K562 (cell line): Measurements from ENCODE around the gene FZD1. TPM values are rescaled to one million over a fixed set of nuclear protein-coding genes. Genes with fewer than 3 reads are reported as not detected.

Experiments used
- ATAC-seq: fragments of 200-7000 bp; cut with Tn5 transposase; 3 replicates; pipeline ENCODE4 v1.9.1; 2020; ENCODE audit warnings: moderate library complexity
- BruUV-seq: library from RNA; stranded (reverse); fragments of 400-500 nt; replicated peaks from 2 replicates; lab custom pipeline; 2021; lab: Mats Ljungman, UMichigan
- CTCF ChIA-PET: fragments of 300-600 bp; formaldehyde crosslinking; extraction: SDS; loops from one replicate; lab custom pipeline; 2021; ENCODE audit warnings: low intra/inter-chr PET ratio; lab: Yijun Ruan, JAX
- POLR2A ChIA-PET: fragments of 300-600, 350-650 bp; sonication (Branson Sonifier 250); formaldehyde crosslinking; extraction: SDS; loops from one replicate; lab custom pipeline; 2021; ENCODE audit warnings: antibody characterized with exemption, inconsistent platforms; lab: Yijun Ruan, JAX
- DNase-seq, 4 experiments: peaks; one replicate each; pipeline versions ENCODE4 v3.0.0 to v3.0.0-alpha.2; 2011 to 2018; ENCODE audit warnings: low spot score in 3 of 4, mixed read lengths in 3 of 4; ENCODE audit errors: extremely low read depth in 1 of 4
- FAIRE-seq: peaks from 2 replicates; lab custom pipeline; 2011; peaks lifted over from hg19 to GRCh38; lab: Jason Lieb, UNC
- H2AFZ ChIP-seq: 2 replicates; pipeline ENCODE4 v1.6.0; 2011; ENCODE audit warnings: low read depth, low read length, control low read depth, inconsistent platforms
- H3K27ac ChIP-seq: fragments of 200-600 bp; 3 replicates; pipeline ENCODE4 v1.8.0; 2011; ENCODE audit warnings: low read depth, mild to moderate bottlenecking, control low read depth, inconsistent platforms, low read length, moderate library complexity, mixed read lengths; ENCODE audit errors: extremely low read depth
- H3K27me3 ChIP-seq, 2 experiments: fragments of 300-600 bp in 1 of 2; 2 replicates in 1 of 2; 3 replicates in 1 of 2; pipeline versions ENCODE4 v1.6.0 to v1.8.0; 2011; ENCODE audit warnings: inconsistent platforms in 2 of 2, low read length in 2 of 2, mild to moderate bottlenecking in 1 of 2, mixed read lengths in 1 of 2, moderate library complexity in 1 of 2; ENCODE audit not compliant: control insufficient read depth in 2 of 2, insufficient read depth in 2 of 2
- H3K36me3 ChIP-seq: fragments of 300-600 bp; 3 replicates; pipeline ENCODE4 v1.8.0; 2011; ENCODE audit warnings: mild to moderate bottlenecking, low read length, inconsistent platforms; ENCODE audit not compliant: control insufficient read depth, insufficient read depth
- H3K4me1 ChIP-seq, 2 experiments: fragments of 200-600 bp in 1 of 2; replicated peaks in 1 of 2; 2 replicates in 1 of 2; 3 replicates in 1 of 2; pipeline versions ENCODE4 v1.5.1 to v1.8.0; 2011; ENCODE audit warnings: inconsistent platforms in 2 of 2, low read length in 2 of 2, mild to moderate bottlenecking in 1 of 2, mixed read lengths in 1 of 2, moderate library complexity in 1 of 2; ENCODE audit not compliant: control insufficient read depth in 2 of 2, insufficient read depth in 2 of 2
- H3K4me2 ChIP-seq: 2 replicates; pipeline ENCODE4 v1.6.1; 2011; ENCODE audit warnings: low read length, control low read depth, inconsistent platforms, mixed read lengths; ENCODE audit not compliant: insufficient read depth
- H3K4me3 ChIP-seq: fragments of 200-600 bp; sonication (generic), shearing (Covaris generic); 2 replicates; pipeline ENCODE4 v1.5.1; 2016; ENCODE audit warnings: control low read depth, inconsistent platforms
- H3K79me2 ChIP-seq: fragments of 200-600 bp; 3 replicates; pipeline ENCODE4 v1.8.0; 2011; ENCODE audit warnings: low read length, inconsistent platforms; ENCODE audit not compliant: control insufficient read depth, insufficient read depth
- H3K9ac ChIP-seq, 2 experiments: 2 replicates each; pipeline versions ENCODE4 v1.6.0 to v1.6.1; 2011; ENCODE audit warnings: low read depth in 2 of 2, low read length in 2 of 2, control low read depth in 1 of 2, inconsistent platforms in 1 of 2, mild to moderate bottlenecking in 1 of 2, mixed read lengths in 1 of 2; ENCODE audit not compliant: insufficient read depth in 1 of 2
- H3K9me1 ChIP-seq: one replicate; pipeline ENCODE4 v1.6.0; 2011; ENCODE audit warnings: inconsistent platforms, mild to moderate bottlenecking, low read length, moderate library complexity; ENCODE audit not compliant: control insufficient read depth, insufficient read depth
- H3K9me3 ChIP-seq: replicated peaks from 2 replicates; pipeline ENCODE4 v1.5.1; 2011; ENCODE audit warnings: low read depth, low read length, inconsistent platforms; ENCODE audit not compliant: control insufficient read depth, insufficient read depth
- H4K20me1 ChIP-seq: replicated peaks from 2 replicates; pipeline ENCODE4 v1.6.1; 2011; ENCODE audit warnings: low read length, inconsistent platforms, mixed read lengths; ENCODE audit not compliant: control insufficient read depth, insufficient read depth
- DACH1 ChIP-seq: fragments of 450-650 bp; IDR thresholded peaks from 2 replicates; pipeline ENCODE4 v1.6.1; 2018; ENCODE audit not compliant: partially characterized antibody
- DPF2 ChIP-seq: fragments of 450-650 bp; IDR thresholded peaks from 2 replicates; pipeline ENCODE4 v1.6.1; 2016
- ILF3 ChIP-seq: fragments of 450-650 bp; IDR thresholded peaks from 2 replicates; pipeline ENCODE4 v1.6.1; 2018; ENCODE audit warnings: antibody characterized with exemption, mild to moderate bottlenecking, moderate library complexity, borderline replicate concordance
- RBFOX2 ChIP-seq: fragments of 200-400 bp; formaldehyde crosslinking; IDR thresholded peaks from 2 replicates; pipeline ENCODE4 v1.6.1; 2017; ENCODE audit warnings: low read depth, mild to moderate bottlenecking, low read length, moderate library complexity
- SAP30 ChIP-seq: fragments of 200-600 bp; sonication (generic); IDR thresholded peaks from 2 replicates; pipeline ENCODE4 v1.6.1; 2012; ENCODE audit warnings: borderline replicate concordance, low read depth, mild to moderate bottlenecking, moderate library complexity, low read length, control low read depth, inconsistent platforms; ENCODE audit not compliant: insufficient read depth, poor library complexity, severe bottlenecking
- WGBS: fragments of 100-300 bp; shearing (Covaris generic); methylation state at CpG from one replicate; pipeline ENCODE4 v1.1.6; 2016; ENCODE audit warnings: low coverage, mixed read lengths; ENCODE audit not compliant: insufficient coverage; ENCODE audit errors: missing lambda C conversion rate; 5-methylcytosine and 5-hydroxymethylcytosine counted together
- in situ Hi-C: fragments of 300-500 bp; cut with MboI; formaldehyde crosslinking; loops from 4 replicates; pipeline ENCODE4 v1.15.0; 2018; ENCODE audit warnings: inconsistent platforms, mixed read lengths
- intact Hi-C: fragments of 100-400 bp; cut with micrococcal nuclease; formaldehyde crosslinking; loops from 2 replicates; pipeline ENCODE4 v1.14.2; 2022
- polyA plus RNA-seq, 8 experiments: library from polyadenylated mRNA; depleted of rRNA in 4 of 8; stranded (reverse) in 5 of 8; unstranded in 3 of 8; fragments of >200 nt; fragmentation: Nextera tagmentation in 2 of 8; fragmentation: Illumina TruSeq in 1 of 8; extraction: Ambion mirVana in 2 of 8; extraction: Trizol in 1 of 8; gene quantifications; 2 replicates each; pipeline versions ENCODE4 v1.2.1 to v1.2.3, GENCODE V29; 2011 to 2014; ENCODE audit warnings: inconsistent platforms in 1 of 8, missing spikeins in 1 of 8
- total RNA-seq, 7 experiments: library from RNA; depleted of rRNA in 6 of 7; stranded (reverse); fragments of >200 nt in 6 of 7; fragmentation: Illumina TruSeq in 2 of 7; extraction: Trizol in 2 of 7; gene quantifications; 2 replicates each; pipeline versions ENCODE4 v1.2.1 to v1.2.3, GENCODE V29; 2011 to 2021; ENCODE audit warnings: low replicate concordance in 1 of 7
- TF ChIP-seq, protein P1 (sequence below): fragments of 250-450 bp; sonication (Bioruptor Pico); IDR thresholded peaks from 2 replicates; pipeline ENCODE4 v1.9.0; 2021; ENCODE audit warnings: mild to moderate bottlenecking, inconsistent platforms

Gene FZD1
- total and polyA plus RNA-seq, 9 of the 15 experiments (the other 6 are each of a cell fraction or from before 2014, with no cell fraction given): 0.25 to 5.1 (median 1.8) TPM

DNA sequence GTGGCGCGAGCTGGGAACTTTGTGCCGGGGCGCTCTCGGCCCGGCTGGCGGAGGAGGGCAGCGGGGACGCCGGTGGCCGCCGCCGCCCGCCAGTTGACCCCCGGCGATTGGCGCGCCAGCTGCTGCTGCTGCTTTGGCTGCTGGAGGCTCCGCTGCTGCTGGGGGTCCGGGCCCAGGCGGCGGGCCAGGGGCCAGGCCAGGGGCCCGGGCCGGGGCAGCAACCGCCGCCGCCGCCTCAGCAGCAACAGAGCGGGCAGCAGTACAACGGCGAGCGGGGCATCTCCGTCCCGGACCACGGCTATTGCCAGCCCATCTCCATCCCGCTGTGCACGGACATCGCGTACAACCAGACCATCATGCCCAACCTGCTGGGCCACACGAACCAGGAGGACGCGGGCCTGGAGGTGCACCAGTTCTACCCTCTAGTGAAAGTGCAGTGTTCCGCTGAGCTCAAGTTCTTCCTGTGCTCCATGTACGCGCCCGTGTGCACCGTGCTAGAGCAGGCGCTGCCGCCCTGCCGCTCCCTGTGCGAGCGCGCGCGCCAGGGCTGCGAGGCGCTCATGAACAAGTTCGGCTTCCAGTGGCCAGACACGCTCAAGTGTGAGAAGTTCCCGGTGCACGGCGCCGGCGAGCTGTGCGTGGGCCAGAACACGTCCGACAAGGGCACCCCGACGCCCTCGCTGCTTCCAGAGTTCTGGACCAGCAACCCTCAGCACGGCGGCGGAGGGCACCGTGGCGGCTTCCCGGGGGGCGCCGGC lies 870 bp downstream of the FZD1 start (continued):
- TF ChIP-seq, protein P1, sequence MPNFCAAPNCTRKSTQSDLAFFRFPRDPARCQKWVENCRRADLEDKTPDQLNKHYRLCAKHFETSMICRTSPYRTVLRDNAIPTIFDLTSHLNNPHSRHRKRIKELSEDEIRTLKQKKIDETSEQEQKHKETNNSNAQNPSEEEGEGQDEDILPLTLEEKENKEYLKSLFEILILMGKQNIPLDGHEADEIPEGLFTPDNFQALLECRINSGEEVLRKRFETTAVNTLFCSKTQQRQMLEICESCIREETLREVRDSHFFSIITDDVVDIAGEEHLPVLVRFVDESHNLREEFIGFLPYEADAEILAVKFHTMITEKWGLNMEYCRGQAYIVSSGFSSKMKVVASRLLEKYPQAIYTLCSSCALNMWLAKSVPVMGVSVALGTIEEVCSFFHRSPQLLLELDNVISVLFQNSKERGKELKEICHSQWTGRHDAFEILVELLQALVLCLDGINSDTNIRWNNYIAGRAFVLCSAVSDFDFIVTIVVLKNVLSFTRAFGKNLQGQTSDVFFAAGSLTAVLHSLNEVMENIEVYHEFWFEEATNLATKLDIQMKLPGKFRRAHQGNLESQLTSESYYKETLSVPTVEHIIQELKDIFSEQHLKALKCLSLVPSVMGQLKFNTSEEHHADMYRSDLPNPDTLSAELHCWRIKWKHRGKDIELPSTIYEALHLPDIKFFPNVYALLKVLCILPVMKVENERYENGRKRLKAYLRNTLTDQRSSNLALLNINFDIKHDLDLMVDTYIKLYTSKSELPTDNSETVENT (CRISPR knock-in tag): 0 out of 2 replicates have a peak, but pooled peaks have one; percentile 5
- TF ChIP-seq SAP30 (no peak), DACH1 (no peak)

GRCh38 chr7:91265693-91266066 lies 1.4 kb downstream of the FZD1 start:
- TF ChIP-seq DPF2 (no peak), ILF3 (no peak), RBFOX2 (0 out of 2 replicates have a peak, but pooled peaks have one; percentile 2)
- no peak for DNase-seq
- no peak for ATAC-seq
- CTCF ChIA-PET: no interaction called here
- no peak overlapping the region for H3K9ac ChIP-seq
- no peak overlapping the region for H3K4me2 ChIP-seq
- POLR2A ChIA-PET: interaction anchor here (1.2 kb wide), 1 partner anchor 12 kb away, joined by 3 read pairs; no protein-coding TSS in a partner anchor
- H3K4me1 ChIP-seq: peaks cover 3 to 37% of the 10 kb centered on the region in 2 experiments; a peak in 3 of 5 replicates
- H2AFZ ChIP-seq: no peak overlapping the region
- peaks cover 9% of the 10 kb centered on the region; the same call in 2 of the 3 replicates for H3K79me2 ChIP-seq
- intact Hi-C loops (loop anchor here (10.0 kb wide), 1 partner anchor 599 kb away; no protein-coding TSS in a partner anchor), in situ Hi-C loops (no loop called here)
- H3K9me3 ChIP-seq: no peaks in the 10 kb centered on the region
- no peak overlapping the region for H3K27ac ChIP-seq
- no peaks in the 10 kb centered on the region for H3K9me1 ChIP-seq
- H3K36me3 ChIP-seq: no peaks in the 10 kb centered on the region
- no peak for FAIRE-seq
- H3K27me3 ChIP-seq: no peaks in the 10 kb centered on the region
- 98% methylated on average over 21 of the region's 31 CpGs for WGBS
- H4K20me1 ChIP-seq: no peaks in the 10 kb centered on the region
- no TSS peak for BruUV-seq
- H3K4me3 ChIP-seq: no peak overlapping the region
